HepG2 (cell line): Measurements from ENCODE around the gene GIPC1. TPM values are rescaled to one million over a fixed set of nuclear protein-coding genes. Genes with fewer than 3 reads are reported as not detected.

Source experiments
- ATAC-seq: fragments of 200-7000 bp; cut with Tn5 transposase; 3 replicates; pipeline ENCODE4 v1.9.1; 2020; ENCODE audit warnings: mild to moderate bottlenecking, moderate library complexity
- BruUV-seq: library from RNA; stranded (reverse); fragments of 400-500 nt; replicated peaks from 2 replicates; lab custom pipeline; 2021; lab: Mats Ljungman, UMichigan
- CTCF ChIA-PET: fragments of 300-600 bp; formaldehyde crosslinking; extraction: SDS; loops from one replicate; lab custom pipeline; 2021; ENCODE audit warnings: low total read pairs, inconsistent platforms, low intra/inter-chr PET ratio; lab: Yijun Ruan, JAX
- POLR2A ChIA-PET: fragments of 350-600 bp; sonication (Branson Sonifier 250); formaldehyde crosslinking; loops from one replicate; lab custom pipeline; 2020; ENCODE audit warnings: antibody characterized with exemption, inconsistent platforms; lab: Yijun Ruan, JAX
- DNase-seq: peaks from one replicate; pipeline ENCODE4 v3.0.0-alpha.2; 2015; ENCODE audit warnings: low spot score
- FAIRE-seq: peaks from 3 replicates; lab custom pipeline; 2011; peaks lifted over from hg19 to GRCh38; lab: Jason Lieb, UNC
- H2AFZ ChIP-seq: one replicate; pipeline ENCODE4 v1.6.1; 2011; ENCODE audit warnings: low read length, inconsistent platforms
- H3K27ac ChIP-seq: fragments of 300-600 bp; 3 replicates; pipeline ENCODE4 v1.8.0; 2011; ENCODE audit warnings: mixed run types, mild to moderate bottlenecking, mixed read lengths, low read length, inconsistent platforms; ENCODE audit not compliant: insufficient read depth; ENCODE audit errors: extremely low read length
- H3K27me3 ChIP-seq, 2 experiments: fragments of 200-600 bp in 1 of 2; 2 replicates in 1 of 2; 3 replicates in 1 of 2; pipeline versions ENCODE4 v1.6.0 to v1.8.0; 2011; ENCODE audit warnings: low read length in 2 of 2, mild to moderate bottlenecking in 2 of 2, moderate library complexity in 2 of 2, inconsistent platforms in 1 of 2; ENCODE audit not compliant: insufficient read depth in 2 of 2, control insufficient read depth in 1 of 2
- H3K36me3 ChIP-seq, 2 experiments: fragments of 200-600 bp in 1 of 2; replicated peaks in 1 of 2; 2 replicates in 1 of 2; 3 replicates in 1 of 2; pipeline versions ENCODE4 v1.5.1 to v1.8.0; 2011; ENCODE audit warnings: low read length in 2 of 2, inconsistent platforms in 1 of 2; ENCODE audit not compliant: insufficient read depth in 2 of 2, control insufficient read depth in 1 of 2
- H3K4me1 ChIP-seq: 2 replicates; pipeline ENCODE4 v1.5.1; 2012; ENCODE audit warnings: low read length, inconsistent platforms; ENCODE audit not compliant: insufficient read depth
- H3K4me2 ChIP-seq: 2 replicates; pipeline ENCODE4 v1.6.0; 2011; ENCODE audit warnings: low read depth, low read length, inconsistent platforms
- H3K4me3 ChIP-seq, 3 experiments: fragments of 200-600 bp in 1 of 3; sonication (generic), shearing (Covaris generic) in 1 of 3; replicated peaks in 1 of 3; 2 replicates each; pipeline ENCODE4 v1.5.1; 2011 to 2016; ENCODE audit warnings: low read length in 3 of 3, inconsistent platforms in 2 of 3, low read depth in 2 of 3, mild to moderate bottlenecking in 2 of 3, control low read depth in 1 of 3, mixed read lengths in 1 of 3; ENCODE audit not compliant: insufficient read depth in 1 of 3
- H3K79me2 ChIP-seq: one replicate; pipeline ENCODE4 v1.6.1; 2011; ENCODE audit warnings: low read length, inconsistent platforms; ENCODE audit not compliant: insufficient read depth
- H3K9ac ChIP-seq: 2 replicates; pipeline ENCODE4 v1.6.0; 2011; ENCODE audit warnings: mild to moderate bottlenecking, low read depth, low read length, inconsistent platforms; ENCODE audit not compliant: insufficient read depth
- H3K9me3 ChIP-seq: 2 replicates; pipeline ENCODE4 v1.5.1; 2012; ENCODE audit warnings: mild to moderate bottlenecking, low read length
- H4K20me1 ChIP-seq: 2 replicates; pipeline ENCODE4 v1.6.0; 2011; ENCODE audit warnings: inconsistent platforms, mild to moderate bottlenecking, low read length, moderate library complexity; ENCODE audit not compliant: insufficient read depth
- CEBPG ChIP-seq: IDR thresholded peaks from 2 replicates; pipeline ENCODE4 v1.6.1; 2016
- CHCHD3 ChIP-seq: sonication (generic); formaldehyde crosslinking; IDR thresholded peaks from 2 replicates; pipeline ENCODE4 v1.8.0; 2022; ENCODE audit warnings: mild to moderate bottlenecking, missing genetic modification reagents, moderate library complexity
- E2F5 ChIP-seq: sonication (generic); formaldehyde crosslinking; conservative IDR thresholded peaks from 2 replicates; pipeline ENCODE4 v1.4.0; 2020; ENCODE audit warnings: missing genetic modification reagents
- HOXA7 ChIP-seq: sonication (generic); formaldehyde crosslinking; IDR thresholded peaks from 2 replicates; pipeline ENCODE4 v1.8.1; 2022; ENCODE audit warnings: mild to moderate bottlenecking, missing genetic modification reagents, moderate library complexity
- KDM6A ChIP-seq: IDR thresholded peaks from 2 replicates; pipeline ENCODE4 v1.6.1; 2016; ENCODE audit warnings: low read depth
- KLF11 ChIP-seq: IDR thresholded peaks from 2 replicates; pipeline ENCODE4 v1.6.1; 2016; ENCODE audit warnings: missing compliant biosample characterization
- NCOA1 ChIP-seq: sonication (generic); formaldehyde crosslinking; IDR thresholded peaks from 2 replicates; pipeline ENCODE4 v1.9.0; 2021; ENCODE audit warnings: missing genetic modification reagents
- SOX13 ChIP-seq, 3 experiments: fragments of 450-650 bp in 1 of 3; sonication (generic) in 1 of 3; formaldehyde crosslinking in 1 of 3; IDR thresholded peaks in 2 of 3; conservative IDR thresholded peaks in 1 of 3; 2 replicates each; pipeline versions ENCODE4 v1.5.0 to v1.6.1; 2016 to 2020; ENCODE audit warnings: antibody characterized with exemption in 1 of 3, mild to moderate bottlenecking in 1 of 3, missing compliant biosample characterization in 1 of 3, missing genetic modification reagents in 1 of 3, moderate library complexity in 1 of 3
- TSC22D2 ChIP-seq: sonication (generic); formaldehyde crosslinking; IDR thresholded peaks from 2 replicates; pipeline ENCODE4 v1.5.1; 2020; ENCODE audit warnings: missing genetic modification reagents, mild to moderate bottlenecking, borderline replicate concordance
- YEATS4 ChIP-seq: sonication (generic); formaldehyde crosslinking; IDR thresholded peaks from 2 replicates; pipeline ENCODE4 v1.4.0; 2020; ENCODE audit warnings: missing genetic modification reagents, borderline replicate concordance
- ZNF17 ChIP-seq: sonication (generic); formaldehyde crosslinking; IDR thresholded peaks from 2 replicates; pipeline ENCODE4 v1.5.0; 2020; ENCODE audit warnings: mild to moderate bottlenecking, missing genetic modification reagents
- ZNF576 ChIP-seq: sonication (generic); formaldehyde crosslinking; IDR thresholded peaks from 2 replicates; pipeline ENCODE4 v1.4.0; 2020; ENCODE audit warnings: mild to moderate bottlenecking, missing genetic modification reagents
- ZNF646 ChIP-seq: sonication (generic); formaldehyde crosslinking; IDR thresholded peaks from 2 replicates; pipeline ENCODE4 v1.9.0; 2021; ENCODE audit warnings: mild to moderate bottlenecking, missing genetic modification reagents
- ZNF766 ChIP-seq: sonication (generic); formaldehyde crosslinking; IDR thresholded peaks from 2 replicates; pipeline ENCODE4 v1.5.0; 2020; ENCODE audit warnings: missing genetic modification reagents, borderline replicate concordance
- ZNF775 ChIP-seq: sonication (generic); formaldehyde crosslinking; IDR thresholded peaks from 2 replicates; pipeline ENCODE4 v1.4.0; 2020; ENCODE audit warnings: missing genetic modification reagents, mild to moderate bottlenecking, moderate library complexity, borderline replicate concordance
- WGBS: methylation state at CpG from one replicate; pipeline ENCODE4 v1.1.6; 2017; ENCODE audit warnings: low lambda C conversion rate; 5-methylcytosine and 5-hydroxymethylcytosine counted together
- in situ Hi-C: cut with HindIII; loops from 2 replicates; pipeline ENCODE4 v1.10.0; 2017; ENCODE audit warnings: low pct_unique_long_range_greater_than_20kb; ENCODE audit not compliant: extremely low pct_ligation_motif_present
- intact Hi-C: fragments of 100-400 bp; cut with micrococcal nuclease; formaldehyde crosslinking; loops from one replicate; pipeline ENCODE4 v1.10.0; 2022; ENCODE audit not compliant: unreplicated experiment
- polyA plus RNA-seq, 8 experiments: library from polyadenylated mRNA; depleted of rRNA in 3 of 8; stranded (reverse) in 7 of 8; unstranded in 1 of 8; fragments of >200 nt; fragmentation: Illumina TruSeq in 4 of 8; extraction: Trizol in 4 of 8; gene quantifications; 2 replicates each; pipeline versions ENCODE4 v1.2.1 to v1.2.3, GENCODE V29; 2011 to 2016; ENCODE audit warnings: low read depth in 4 of 8, missing spikeins in 1 of 8, mixed read lengths in 1 of 8; ENCODE audit not compliant: insufficient read depth in 1 of 8
- total RNA-seq, 5 experiments: library from RNA; depleted of rRNA; stranded (reverse); fragments of >200 nt; fragmentation: Illumina TruSeq; extraction: Trizol; gene quantifications; 2 replicates each; pipeline ENCODE4 v1.2.3, GENCODE V29; 2016; ENCODE audit warnings: low read depth in 1 of 5

Gene GIPC1
- total and polyA plus RNA-seq, 2 of the 13 experiments (the other 11 are each of a cell fraction or from before 2014, with no cell fraction given), result 27.1 to 48.1 TPM

GRCh38 chr19:14442891-14443631, 52.9 kb downstream of the GIPC1 start:
- no peak for FAIRE-seq
- TF ChIP-seq KDM6A (CRISPR knock-in tag) (no peak), TSC22D2 (CRISPR knock-in tag) (no peak), YEATS4 (no peak), ZNF775 (CRISPR knock-in tag) (no peak), CHCHD3 (CRISPR knock-in tag) (no peak), ZNF766 (CRISPR knock-in tag) (no peak), ZNF576 (CRISPR knock-in tag) (no peak), ZNF17 (no peak), ZNF646 (CRISPR knock-in tag) (no peak), SOX13 (IDR thresholded peaks at IDR 0.05) (no peak), SOX13 (CRISPR knock-in tag; conservative IDR thresholded peaks at IDR 0.05 in 1 of 2, IDR thresholded peaks at IDR 0.05 in 1 of 2) (no peak), KLF11 (no peak), E2F5 (CRISPR knock-in tag) (no peak), HOXA7 (CRISPR knock-in tag) (no peak), CEBPG (CRISPR knock-in tag) (no peak), NCOA1 (CRISPR knock-in tag) (no peak)

More at GRCh38 chr19:14442891-14443631, 52.9 kb downstream of the GIPC1 start:
- H3K27me3 ChIP-seq, result no peaks in the 10 kb centered on the region
- H3K79me2 ChIP-seq, result peaks cover 4% of the 10 kb centered on the region
- in situ Hi-C loops (no loop called here), intact Hi-C loops (no loop called here)
- H2AFZ ChIP-seq, result no peak overlapping the region
- no peaks in the 10 kb centered on the region for H4K20me1 ChIP-seq
- H3K36me3 ChIP-seq, result peaks cover 16 to 46% of the 10 kb centered on the region in 2 experiments
- no peak overlapping the region for H3K9ac ChIP-seq
- H3K4me2 ChIP-seq, result no peak overlapping the region
- ChIA-PET CTCF (no interaction called here), POLR2A (no interaction called here)
- DNase-seq, result no peak
- no peak overlapping the region for H3K4me3 ChIP-seq
- no peak overlapping the region for H3K27ac ChIP-seq
- no peak for ATAC-seq
- 93% methylated on average over 5 of the region's 16 CpGs for WGBS
- no peaks in the 10 kb centered on the region for H3K9me3 ChIP-seq
- BruUV-seq, result no TSS peak
- H3K4me1 ChIP-seq, result peaks cover 17% of the 10 kb centered on the region
